Muscle layer of duodenum (tissue), 2 donors: ENCODE results near the gene LDLRAD3.

Source experiments
- H3K27ac ChIP-seq: one replicate; pipeline ENCODE4 v1.7.0; 2013; ENCODE audit warnings: mild to moderate bottlenecking, low read length
- H3K27me3 ChIP-seq: one replicate; pipeline ENCODE4 v1.7.0; 2013; ENCODE audit warnings: low read depth, mild to moderate bottlenecking, control low read depth, low read length
- H3K36me3 ChIP-seq, 2 donors: one replicate each; pipeline ENCODE4 v1.7.0; 2013; ENCODE audit warnings: low read length in 2 of 2, control low read depth in 1 of 2, mild to moderate bottlenecking in 1 of 2; ENCODE audit not compliant: insufficient read depth in 2 of 2, control insufficient read depth in 1 of 2
- H3K4me1 ChIP-seq, 2 donors: one replicate each; pipeline ENCODE4 v1.7.0; 2013; ENCODE audit warnings: low read length in 2 of 2, mild to moderate bottlenecking in 2 of 2, control low read depth in 1 of 2, moderate library complexity in 1 of 2; ENCODE audit not compliant: insufficient read depth in 2 of 2, control insufficient read depth in 1 of 2
- H3K4me3 ChIP-seq, 2 donors: one replicate each; pipeline ENCODE4 v1.7.0; 2013; ENCODE audit warnings: low read length in 2 of 2, low read depth in 1 of 2, mild to moderate bottlenecking in 1 of 2
- H3K9me3 ChIP-seq, 2 donors: one replicate each; pipeline ENCODE4 v1.7.0; 2013; ENCODE audit warnings: low read length in 2 of 2, control low read depth in 1 of 2, mild to moderate bottlenecking in 1 of 2; ENCODE audit not compliant: control insufficient read depth in 1 of 2
- donor health status: healthy.

Gene LDLRAD3

GRCh38 chr11:36023922-36024321, 80.1 kb downstream of the LDLRAD3 start:
- no peaks in the 10 kb centered on the region for H3K9me3 ChIP-seq
- H3K4me1 ChIP-seq, result no peaks in the 10 kb centered on the region
- H3K36me3 ChIP-seq, result no peaks in the 10 kb centered on the region
- H3K27ac ChIP-seq, result no peak overlapping the region
- no peaks in the 10 kb centered on the region for H3K27me3 ChIP-seq
- no peak overlapping the region for H3K4me3 ChIP-seq

DNA sequence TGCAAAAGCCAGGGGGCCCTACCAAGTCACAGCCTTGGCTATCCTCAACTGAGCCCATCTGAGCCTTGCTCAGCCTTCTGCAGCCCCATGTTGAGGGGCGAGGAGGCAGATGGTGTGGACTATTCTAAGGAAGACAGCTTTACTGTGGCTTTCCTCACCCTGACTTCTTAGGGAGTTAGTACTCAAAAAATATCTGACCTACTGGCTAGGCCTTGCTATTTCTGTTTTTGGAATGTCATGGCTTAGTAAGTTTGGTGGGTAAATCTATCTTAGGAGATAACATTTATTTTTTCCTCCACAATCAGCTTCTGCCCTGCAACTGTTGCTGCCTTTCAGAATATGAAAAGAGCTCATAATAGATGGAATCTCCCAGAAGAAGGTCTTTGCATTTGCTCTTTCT, 80.9 kb downstream of the LDLRAD3 start:
- Histone ChIP-seq H3K27me3 (no peaks in the 10 kb centered on the region), H3K27ac (no peak overlapping the region), H3K36me3 (no peaks in the 10 kb centered on the region), H3K4me3 (no peak overlapping the region), H3K4me1 (no peaks in the 10 kb centered on the region), H3K9me3 (no peaks in the 10 kb centered on the region)

DNA sequence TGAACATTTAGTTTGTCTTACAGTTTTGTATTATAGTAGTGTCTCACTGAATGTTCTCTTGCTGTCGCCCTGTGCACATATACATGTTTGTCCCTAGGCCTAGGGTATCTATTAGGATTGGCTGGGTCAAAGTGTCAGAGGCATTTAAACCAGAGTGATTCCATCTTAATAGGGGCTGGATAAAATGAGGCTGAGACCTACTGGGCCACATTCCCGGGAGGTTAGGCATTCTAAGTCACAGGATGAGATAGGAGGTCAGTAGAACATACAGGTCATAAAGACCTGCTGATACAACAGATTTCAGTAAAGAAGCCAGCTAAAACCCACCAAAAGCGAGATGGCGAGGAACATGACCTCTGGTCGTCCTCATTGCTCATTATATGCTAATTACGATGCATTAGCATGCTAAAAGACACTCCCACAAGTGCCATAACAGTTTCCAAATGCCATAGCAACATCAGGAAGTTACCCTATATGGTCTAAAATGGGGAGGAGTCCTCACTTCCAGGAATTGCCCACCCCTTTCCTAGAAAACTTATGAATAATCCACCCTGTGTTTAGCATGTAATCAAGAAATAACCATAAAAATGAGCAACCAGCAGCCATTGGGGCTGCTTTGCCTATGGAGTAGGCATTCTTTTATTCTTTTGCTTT, 82.6 kb downstream of the LDLRAD3 start:
- H3K4me3 ChIP-seq, result no peak overlapping the region

DNA sequence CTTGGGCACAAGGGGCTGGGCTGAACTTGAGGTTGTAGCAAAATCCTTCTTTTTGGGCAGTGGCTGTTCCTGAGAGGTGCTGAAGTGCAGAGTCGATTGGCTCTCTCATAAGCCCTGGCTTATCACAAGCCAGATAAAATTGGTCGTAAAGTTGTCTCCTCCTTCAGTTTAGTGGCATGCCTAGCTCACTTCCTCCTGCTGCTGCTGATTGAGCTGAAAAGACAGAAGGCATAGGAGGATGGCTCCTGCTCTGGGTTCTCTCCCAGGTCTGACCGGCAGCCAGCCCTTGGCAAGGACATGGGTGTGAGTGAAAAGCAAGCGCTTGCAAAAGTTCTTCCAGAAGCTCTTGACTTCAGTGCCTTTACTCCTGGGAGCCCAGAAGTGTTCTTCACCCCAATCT, 83.9 kb downstream of the LDLRAD3 start:
- peaks cover 0 to 7% of the 10 kb centered on the region in 2 donors for H3K4me1 ChIP-seq
- H3K4me3 ChIP-seq, result no peak overlapping the region
- H3K27me3 ChIP-seq, result no peaks in the 10 kb centered on the region
- no peaks in the 10 kb centered on the region for H3K36me3 ChIP-seq
- H3K9me3 ChIP-seq, result no peaks in the 10 kb centered on the region
- no peak overlapping the region for H3K27ac ChIP-seq

More for the DNA sequence above, 82.6 kb downstream of the LDLRAD3 start:
- peaks cover 0 to 7% of the 10 kb centered on the region in 2 donors for H3K4me1 ChIP-seq
- no peak overlapping the region for H3K27ac ChIP-seq
- no peaks in the 10 kb centered on the region for H3K27me3 ChIP-seq
- H3K9me3 ChIP-seq, result no peaks in the 10 kb centered on the region
- no peaks in the 10 kb centered on the region for H3K36me3 ChIP-seq

DNA sequence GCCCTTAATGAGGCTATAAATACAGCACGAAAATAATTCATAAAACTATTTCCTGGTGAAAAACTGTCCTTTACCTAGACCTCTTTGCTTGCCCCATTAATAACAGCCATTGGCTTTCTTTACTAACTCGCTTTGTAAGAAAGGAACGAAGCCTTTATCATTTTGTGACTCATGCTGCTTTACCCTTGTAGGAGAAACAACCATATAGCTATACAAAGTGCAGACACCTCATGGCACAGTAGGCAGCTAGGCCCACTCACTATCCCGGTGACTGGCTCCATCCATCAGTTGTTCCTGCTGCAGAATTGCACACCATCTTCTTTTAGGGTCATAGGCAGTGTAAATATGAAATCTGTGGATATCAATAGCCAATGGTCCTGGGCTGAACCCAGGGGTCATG, 85.8 kb downstream of the LDLRAD3 start:
- Histone ChIP-seq H3K4me1 (peaks cover 0 to 7% of the 10 kb centered on the region in 2 donors), H3K27ac (no peak overlapping the region), H3K9me3 (no peaks in the 10 kb centered on the region), H3K4me3 (no peak overlapping the region), H3K27me3 (no peaks in the 10 kb centered on the region), H3K36me3 (no peaks in the 10 kb centered on the region)

GRCh38 chr11:36030731-36031281, 86.9 kb downstream of the LDLRAD3 start:
- Histone ChIP-seq H3K9me3 (no peaks in the 10 kb centered on the region), H3K4me3 (no peak overlapping the region), H3K4me1 (peaks cover 0 to 7% of the 10 kb centered on the region in 2 donors), H3K27ac (no peak overlapping the region), H3K27me3 (no peaks in the 10 kb centered on the region), H3K36me3 (no peaks in the 10 kb centered on the region)

DNA sequence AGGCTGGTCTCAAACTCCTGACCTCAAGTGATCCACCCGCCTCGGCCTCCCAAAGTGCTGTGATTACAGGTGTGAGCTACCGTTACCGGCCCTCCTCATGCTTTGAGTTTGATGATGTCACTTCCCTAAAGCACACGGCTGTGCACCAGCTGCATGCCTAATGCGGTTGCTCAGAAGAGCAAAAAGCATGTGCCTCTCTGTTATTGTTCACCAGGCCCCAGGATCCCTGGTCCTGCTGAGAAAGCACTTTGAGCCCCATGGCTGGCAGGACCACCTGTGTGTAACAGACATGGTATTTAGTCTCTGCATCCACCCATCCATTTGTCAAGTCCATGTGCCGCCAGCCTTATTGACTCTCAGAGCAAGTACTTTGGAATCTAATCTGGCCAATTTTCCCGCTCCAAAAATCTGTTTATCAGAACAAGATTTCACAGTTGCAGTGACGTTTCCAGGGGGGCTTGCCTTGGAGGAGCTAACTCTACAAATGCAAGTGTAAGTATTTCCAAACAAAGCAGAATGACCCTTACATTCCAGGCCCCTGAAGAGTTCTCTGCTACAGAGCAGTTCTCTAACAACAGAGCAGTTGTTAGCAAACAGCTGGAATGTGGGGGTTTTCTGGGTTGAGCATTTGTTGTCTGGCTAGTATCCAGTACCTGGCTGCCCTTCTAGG, 89.4 kb downstream of the LDLRAD3 start:
- Histone ChIP-seq H3K36me3 (no peaks in the 10 kb centered on the region), H3K27ac (no peak overlapping the region), H3K4me1 (peaks cover 0 to 7% of the 10 kb centered on the region in 2 donors), H3K27me3 (no peaks in the 10 kb centered on the region), H3K4me3 (no peak overlapping the region), H3K9me3 (no peaks in the 10 kb centered on the region)

DNA sequence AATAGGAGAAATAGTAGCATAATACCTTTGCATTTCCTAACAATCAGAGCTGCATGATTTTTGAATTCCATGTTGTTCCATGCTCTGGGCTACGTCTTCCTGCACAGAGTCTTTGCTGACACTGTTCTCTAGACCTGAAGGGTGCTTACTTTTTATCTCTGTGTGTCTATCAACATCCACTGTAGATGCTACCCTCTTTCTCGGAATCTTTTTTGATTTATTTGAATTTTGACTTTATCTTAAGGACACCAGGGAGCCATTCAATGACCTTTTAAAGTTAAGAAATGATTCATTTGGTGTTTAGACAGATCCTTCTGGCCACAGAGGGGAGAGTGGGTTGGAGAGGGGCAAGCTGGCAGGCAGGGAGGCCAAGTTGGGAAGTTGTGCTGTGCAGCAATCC, 90.1 kb downstream of the LDLRAD3 start:
- Histone ChIP-seq H3K27ac (no peak overlapping the region), H3K36me3 (no peaks in the 10 kb centered on the region), H3K4me3 (no peak overlapping the region), H3K27me3 (no peaks in the 10 kb centered on the region), H3K9me3 (no peaks in the 10 kb centered on the region), H3K4me1 (peaks cover 0 to 7% of the 10 kb centered on the region in 2 donors)

DNA sequence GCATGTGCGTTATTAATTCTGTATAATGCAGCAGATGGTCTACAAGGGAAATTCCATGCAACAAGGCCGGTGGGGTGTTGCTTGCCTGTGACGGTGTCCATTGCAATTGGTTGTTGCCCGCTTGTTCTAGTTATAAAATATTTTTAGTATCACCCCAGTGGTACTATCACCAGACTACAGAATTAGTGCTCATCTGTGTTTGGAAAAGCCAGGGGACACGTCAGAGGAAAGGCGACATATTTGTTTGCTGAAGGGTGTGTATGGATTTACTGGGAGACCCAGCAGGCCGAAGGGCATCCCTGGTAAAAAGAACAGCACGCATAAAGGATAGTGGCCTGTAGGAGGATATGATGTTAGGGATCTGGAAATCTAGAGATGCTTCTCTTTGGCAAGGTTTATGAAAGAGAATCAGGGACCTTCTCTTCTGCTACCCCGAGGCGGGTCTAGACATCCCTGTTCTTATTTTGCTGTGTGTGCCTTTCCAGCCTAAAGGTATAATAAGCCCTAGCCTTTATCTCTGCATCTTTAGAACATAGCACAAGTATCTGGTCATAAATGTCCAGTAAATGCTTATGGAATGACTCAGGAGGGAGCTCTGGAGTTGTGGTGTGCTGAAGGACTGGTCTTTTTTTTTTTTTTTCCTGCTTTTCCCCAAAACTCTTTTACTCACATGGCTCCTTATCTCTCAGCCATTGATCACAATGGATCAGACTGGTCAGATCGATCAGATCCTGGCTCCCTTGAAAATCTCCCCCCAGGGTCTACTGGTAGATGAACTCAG, 90.9 kb downstream of the LDLRAD3 start:
- no peaks in the 10 kb centered on the region for H3K27me3 ChIP-seq
- peaks cover 0 to 7% of the 10 kb centered on the region in 2 donors for H3K4me1 ChIP-seq
- no peak overlapping the region for H3K4me3 ChIP-seq
- no peaks in the 10 kb centered on the region for H3K9me3 ChIP-seq
- H3K27ac ChIP-seq, result no peak overlapping the region
- no peaks in the 10 kb centered on the region for H3K36me3 ChIP-seq

DNA sequence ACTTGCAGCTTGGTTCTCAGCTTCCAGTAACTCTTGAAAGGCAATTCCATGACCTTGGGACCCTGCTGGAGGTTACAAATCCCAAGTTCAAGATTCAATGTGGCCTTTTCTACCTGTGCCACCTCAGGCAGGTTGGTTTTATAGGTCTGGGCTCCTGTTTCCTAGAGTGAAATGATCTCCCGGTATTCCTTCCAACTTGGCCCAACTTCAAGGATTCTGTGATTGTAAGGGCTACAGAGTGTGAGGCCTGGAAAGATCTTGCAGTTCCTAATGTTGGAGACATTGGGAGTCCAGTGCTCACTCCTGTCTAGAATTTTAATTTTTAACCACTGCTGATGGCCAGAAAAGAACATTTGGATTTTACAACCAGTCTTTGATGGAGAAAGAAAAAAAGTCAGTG, 91.6 kb downstream of the LDLRAD3 start:
- H3K9me3 ChIP-seq, result no peaks in the 10 kb centered on the region
- peaks cover 0 to 7% of the 10 kb centered on the region in 2 donors for H3K4me1 ChIP-seq
- no peaks in the 10 kb centered on the region for H3K27me3 ChIP-seq
- no peak overlapping the region for H3K27ac ChIP-seq
- no peak overlapping the region for H3K4me3 ChIP-seq
- H3K36me3 ChIP-seq, result no peaks in the 10 kb centered on the region

GRCh38 chr11:36035999-36036398, 92.1 kb downstream of the LDLRAD3 start:
- H3K27ac ChIP-seq, result no peak overlapping the region
- no peaks in the 10 kb centered on the region for H3K36me3 ChIP-seq
- no peaks in the 10 kb centered on the region for H3K27me3 ChIP-seq
- H3K4me1 ChIP-seq, result peaks cover 0 to 2% of the 10 kb centered on the region in 2 donors
- H3K4me3 ChIP-seq, result no peak overlapping the region
- no peaks in the 10 kb centered on the region for H3K9me3 ChIP-seq
